HG03469 (cell line): ENCODE measurements around the gene PDE4B.

Experiments used
- ATAC-seq: cut with Tn5 transposase; IDR thresholded peaks from one replicate; pipeline ENCODE4 v1.9.1; 2021; ENCODE audit warnings: mild to moderate bottlenecking, moderate library complexity, moderate number of reproducible peaks; ENCODE audit not compliant: unreplicated experiment

Gene PDE4B

GRCh38 chr1:66226985-66227384, 434.3 kb downstream of the PDE4B start:
- no peak for ATAC-seq

GRCh38 chr1:66227966-66228365, 435.3 kb downstream of the PDE4B start:
- no peak for ATAC-seq

- ATAC-seq = no peak
Observed at GRCh38 chr1:66231217-66231616, 438.5 kb downstream of the PDE4B start.

GRCh38 chr1:66231681-66232463, 439.2 kb downstream of the PDE4B start:
- no peak for ATAC-seq

GRCh38 chr1:66237042-66237441, 444.3 kb downstream of the PDE4B start:
- no peak for ATAC-seq

GRCh38 chr1:66237722-66238479, 445.2 kb downstream of the PDE4B start:
- no peak for ATAC-seq

GRCh38 chr1:66239834-66240233, 447.1 kb downstream of the PDE4B start:
- ATAC-seq = no peak

- ATAC-seq = no peak
Observed at GRCh38 chr1:66240491-66241484, 448.1 kb downstream of the PDE4B start.

GRCh38 chr1:66242646-66243547, 450.2 kb downstream of the PDE4B start:
- ATAC-seq = peak; percentile 61

GRCh38 chr1:66243548-66244130, 450.9 kb downstream of the PDE4B start:
- ATAC-seq = no peak

- ATAC-seq = no peak
Observed at GRCh38 chr1:66244429-66244828, 451.7 kb downstream of the PDE4B start.

GRCh38 chr1:66245691-66246090, 453.0 kb downstream of the PDE4B start:
- ATAC-seq = no peak

- ATAC-seq = no peak
Observed at GRCh38 chr1:66246351-66247269, 453.9 kb downstream of the PDE4B start.

GRCh38 chr1:66247415-66248208, 454.9 kb downstream of the PDE4B start:
- ATAC-seq = peak; percentile 67

- no peak for ATAC-seq
Observed at GRCh38 chr1:66248257-66248656, 455.6 kb downstream of the PDE4B start.

GRCh38 chr1:66248746-66249145, 456.1 kb downstream of the PDE4B start:
- ATAC-seq = no peak

GRCh38 chr1:66250075-66250474, 457.4 kb downstream of the PDE4B start:
- ATAC-seq = no peak

GRCh38 chr1:66250478-66250877, 457.8 kb downstream of the PDE4B start:
- no peak for ATAC-seq
